Adrenal gland (tissue), 12 donors: ENCODE results near the gene VPS39. TPM values are rescaled to one million over a fixed set of nuclear protein-coding genes. Genes with fewer than 3 reads are reported as not detected.

ENCODE experiments used
- DNase-seq, 7 donors: peaks; one replicate each; pipeline ENCODE4 v3.0.0-alpha.2; 2019 to 2020
- H3K27ac ChIP-seq, 5 donors: fragments of 200-600 bp; sonication (generic) in 4 of 5; 1 replicate in 3 of 5; 2 replicates in 2 of 5; pipeline versions ENCODE4 v1.5.1 to v1.8.0; 2016 to 2020; ENCODE audit warnings: mild to moderate bottlenecking in 1 of 5
- H3K27me3 ChIP-seq: fragments of 200-600 bp; 2 replicates; pipeline ENCODE4 v1.8.0; 2021
- H3K36me3 ChIP-seq, 2 donors: fragments of 200-600 bp; replicated peaks in 1 of 2; 1 replicate in 1 of 2; 2 replicates in 1 of 2; pipeline versions ENCODE4 v1.5.1 to v1.8.0; 2018 to 2022
- H3K4me1 ChIP-seq, 2 donors: fragments of 200-600 bp; replicated peaks in 1 of 2; 1 replicate in 1 of 2; 2 replicates in 1 of 2; pipeline versions ENCODE4 v1.5.1 to v1.8.0; 2018 to 2021
- H3K4me3 ChIP-seq, 4 donors: fragments of 200-600 bp; sonication (generic) in 3 of 4; one replicate each; pipeline ENCODE4 v1.5.1; 2016 to 2018
- H3K9me3 ChIP-seq, 3 donors: fragments of 200-600 bp; sonication (generic) in 1 of 3; replicated peaks in 1 of 3; 1 replicate in 2 of 3; 2 replicates in 1 of 3; pipeline versions ENCODE4 v1.5.1 to v1.8.0; 2016 to 2021
- CTCF ChIP-seq, 6 experiments: fragments of 450-650 bp in 4 of 6; fragments of 200-600 bp in 2 of 6; sonication (generic) in 1 of 6; IDR thresholded peaks; 1 replicate in 5 of 6; 2 replicates in 1 of 6; pipeline versions ENCODE4 v1.5.1 to v1.8.0; 2016 to 2021; ENCODE audit warnings: antibody characterized with exemption in 6 of 6, mild to moderate bottlenecking in 2 of 6, moderate library complexity in 1 of 6
- POLR2A ChIP-seq, 2 donors: fragments of 450-650 bp; IDR thresholded peaks; one replicate each; pipeline ENCODE4 v1.6.1; 2017; ENCODE audit warnings: antibody characterized with exemption in 2 of 2, mild to moderate bottlenecking in 2 of 2, moderate library complexity in 1 of 2
- WGBS, 4 donors: extraction: QIAGEN DNeasy Blood & Tissue Kit in 2 of 4; methylation state at CpG; one replicate each; pipeline versions ENCODE4 v1.1.5 to v1.1.7; 2013 to 2017; 5-methylcytosine and 5-hydroxymethylcytosine counted together
- intact Hi-C, 2 donors: fragments of 100-400 bp; cut with DNase I; formaldehyde crosslinking; loops; one replicate each; pipeline versions ENCODE4 v1.14.1 to v1.15.0; 2022 to 2023
- polyA plus RNA-seq, 3 donors: library from polyadenylated mRNA; stranded (reverse); fragments of 200-250 nt in 2 of 3; fragments of 350-450 nt in 1 of 3; fragmentation: Illumina TruSeq in 1 of 3; extraction: RNeasy Lipid Tissue Mini Kit (QIAGEN cat#74804) in 1 of 3; gene quantifications; one replicate each; pipeline ENCODE4 v1.2.3, GENCODE V29; 2013 to 2014
- total RNA-seq, 9 donors: library from RNA; depleted of rRNA in 4 of 9; stranded (reverse); fragments of >200 nt in 4 of 9; fragments of 120-200 nt in 1 of 9; fragmentation: NEBNext Ultra II Directional in 1 of 9; extraction: Animal tissue kit (Norgen Biotek cat#: 25700) in 1 of 9; gene quantifications; one replicate each; pipeline versions ENCODE4 v1.1.0 to v1.2.4, GENCODE V29; 2013 to 2023
- donor health status: healthy with polysubstance abuse.
- donor health status: Bipolar disorder and iron deficiency.
- donor health status: DM: yes; HTN: yes; CAD: no.
- donor health status: DM: no; HTN: no; CAD: no.
- donor health status: DM: no; HTN: no; CAD: no.
- donor health status: DM: yes; HTN: yes; CAD: no.

The VPS39 gene
- total and polyA plus RNA-seq, 12 donors, result 42.4 to 159 (median 70.4) TPM

GRCh38 chr15:42160136-42160535, 48.0 kb downstream of the VPS39 start:
- Histone ChIP-seq H3K36me3 (peaks cover 0 to 62% of the 10 kb centered on the region in 2 donors), H3K4me1 (peaks cover 18 to 21% of the 10 kb centered on the region in 2 donors), H3K27ac (no peak overlapping the region), H3K27me3 (no peaks in the 10 kb centered on the region), H3K9me3 (no peaks in the 10 kb centered on the region), H3K4me3 (no peak overlapping the region)
- DNase-seq, result peak in 2 of 7 donors; percentile 15 to 46
- TF ChIP-seq POLR2A (IDR thresholded peaks at IDR 0.05) (no peak), CTCF (IDR thresholded peaks at IDR 0.05) (no peak)
- 78 to 91% (median 88%) methylated on average over 7 of the region's 7 CpGs for WGBS, 4 donors
- intact Hi-C loops, result no loop called here

GRCh38 chr15:42159381-42160015, 48.6 kb downstream of the VPS39 start:
- WGBS, 4 donors, result 75 to 85% (median 80%) methylated on average over 17 to 18 of the region's 18 CpGs

GRCh38 chr15:42158941-42159340, 49.2 kb downstream of the VPS39 start:
- 85 to 90% (median 86%) methylated on average over 6 to 10 of the region's 10 CpGs; no CpG with 5 or more reads in 1 of the 4 donors for WGBS, 4 donors
- Histone ChIP-seq H3K36me3 (peaks cover 0 to 50% of the 10 kb centered on the region in 2 donors), H3K4me1 (peaks cover 10 to 14% of the 10 kb centered on the region in 2 donors), H3K4me3 (no peak overlapping the region), H3K27ac (peak overlapping the region in 2 of 5 donors; percentile 31 to 57), H3K9me3 (no peaks in the 10 kb centered on the region), H3K27me3 (no peaks in the 10 kb centered on the region)
- peak in 2 of 7 donors; percentile 24 to 53 for DNase-seq
- no peak for TF ChIP-seq POLR2A (IDR thresholded peaks at IDR 0.05)
- TF ChIP-seq CTCF (IDR thresholded peaks at IDR 0.05), result no peak
- intact Hi-C loops, result no loop called here

More at GRCh38 chr15:42159381-42160015, 48.6 kb downstream of the VPS39 start:
- H3K27me3 ChIP-seq, result no peaks in the 10 kb centered on the region
- DNase-seq, result peak; percentile 43 to 69 (median 53)
- H3K27ac ChIP-seq, result no peak overlapping the region
- TF ChIP-seq CTCF (IDR thresholded peaks at IDR 0.05) (no peak), POLR2A (IDR thresholded peaks at IDR 0.05) (no peak)
- intact Hi-C loops, result no loop called here
- H3K4me3 ChIP-seq, result no peak overlapping the region
- no peaks in the 10 kb centered on the region for H3K9me3 ChIP-seq
- peaks cover 0 to 56% of the 10 kb centered on the region in 2 donors for H3K36me3 ChIP-seq
- peaks cover 16 to 19% of the 10 kb centered on the region in 2 donors for H3K4me1 ChIP-seq

- WGBS, 4 donors, result 38 to 47% (median 44%) methylated on average over 8 of the region's 8 CpGs
- no peak for TF ChIP-seq POLR2A (IDR thresholded peaks at IDR 0.05)
- TF ChIP-seq CTCF (IDR thresholded peaks at IDR 0.05), result no peak
- no peaks in the 10 kb centered on the region for H3K9me3 ChIP-seq
- H3K4me3 ChIP-seq, result no peak overlapping the region
- H3K36me3 ChIP-seq, result peaks cover 0 to 43% of the 10 kb centered on the region in 2 donors
- DNase-seq, result peak; percentile 54 to 89 (median 75)
- no peaks in the 10 kb centered on the region for H3K27me3 ChIP-seq
- H3K4me1 ChIP-seq, result peaks cover 8 to 12% of the 10 kb centered on the region in 2 donors
- peak overlapping the region in 1 of 5 donors; percentile 31 for H3K27ac ChIP-seq
- intact Hi-C loops, result no loop called here
Measured at GRCh38 chr15:42157981-42158765, 49.9 kb downstream of the VPS39 start.
